NCI-H748 (cell line): ENCODE measurements around the gene IQSEC1.
A peak's percentile ranks its signal among the peaks of the same experiment; 100 is the strongest.

Experiments
- DNase-seq: peaks from one replicate; lab custom pipeline; 2025; ENCODE audit not compliant: unreplicated experiment; lab: John Stamatoyannopoulos, UW

IQSEC1 gene

DNA sequence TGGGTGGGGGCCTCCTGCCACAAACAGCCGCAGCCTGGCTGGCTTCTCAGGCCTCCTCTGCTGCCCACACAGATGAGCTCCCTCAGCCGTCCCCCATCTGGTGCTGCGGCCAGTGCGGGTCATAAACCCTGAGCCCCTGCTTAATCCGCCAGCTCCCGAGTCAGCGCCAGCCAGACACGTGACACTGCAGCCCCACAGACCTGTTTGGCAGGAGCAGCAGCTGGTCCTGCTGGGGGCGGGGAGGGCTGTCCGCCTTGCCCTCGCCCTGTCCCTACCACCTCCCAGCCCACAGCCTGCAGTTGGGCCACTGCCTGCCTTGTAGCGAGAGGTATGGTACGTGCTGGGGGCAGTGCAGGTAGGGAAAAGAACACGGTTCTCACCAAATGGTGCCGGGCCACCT lies 86.2 kb downstream of the IQSEC1 start:
- no peak for DNase-seq

DNA sequence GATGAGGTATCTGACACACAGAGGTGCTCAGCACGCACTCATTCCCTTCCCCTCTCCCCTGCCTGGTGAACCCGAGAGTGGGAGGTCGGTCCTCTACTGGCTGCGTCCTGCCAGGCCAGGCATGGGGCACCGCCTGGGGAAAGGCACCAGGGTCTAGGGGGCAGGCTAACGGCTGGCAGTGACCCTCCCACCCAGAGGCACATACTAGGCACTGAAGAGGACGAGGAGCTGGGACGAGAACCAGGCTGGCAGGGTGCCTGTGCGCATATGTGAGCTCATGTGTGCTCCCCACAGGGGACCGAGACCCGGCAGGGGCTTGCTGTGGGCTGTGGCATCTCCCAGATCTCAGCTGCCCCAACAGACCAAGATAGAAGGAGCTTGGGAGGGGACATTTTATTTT lies 86.7 kb downstream of the IQSEC1 start:
- DNase-seq = no peak

DNA sequence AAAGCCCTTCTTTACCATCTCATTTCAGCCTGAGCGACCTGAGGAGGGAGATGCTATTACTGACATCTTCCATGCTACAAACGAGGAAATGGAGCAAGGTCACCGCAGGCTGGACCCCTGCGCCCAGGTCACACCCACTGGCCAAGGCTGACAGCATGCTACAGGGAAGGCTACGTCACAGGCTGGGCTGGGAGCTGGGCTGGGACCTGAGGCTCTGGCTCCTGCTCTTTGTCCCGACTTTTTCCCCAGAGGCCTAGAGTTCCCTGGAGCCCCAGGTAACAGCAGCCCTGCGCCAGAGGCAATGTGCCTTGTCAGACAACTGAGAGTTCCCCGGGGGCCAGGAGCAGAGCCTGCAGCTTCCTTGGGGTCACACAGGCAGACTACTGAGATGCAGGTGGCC lies 87.2 kb downstream of the IQSEC1 start:
- no peak for DNase-seq

DNA sequence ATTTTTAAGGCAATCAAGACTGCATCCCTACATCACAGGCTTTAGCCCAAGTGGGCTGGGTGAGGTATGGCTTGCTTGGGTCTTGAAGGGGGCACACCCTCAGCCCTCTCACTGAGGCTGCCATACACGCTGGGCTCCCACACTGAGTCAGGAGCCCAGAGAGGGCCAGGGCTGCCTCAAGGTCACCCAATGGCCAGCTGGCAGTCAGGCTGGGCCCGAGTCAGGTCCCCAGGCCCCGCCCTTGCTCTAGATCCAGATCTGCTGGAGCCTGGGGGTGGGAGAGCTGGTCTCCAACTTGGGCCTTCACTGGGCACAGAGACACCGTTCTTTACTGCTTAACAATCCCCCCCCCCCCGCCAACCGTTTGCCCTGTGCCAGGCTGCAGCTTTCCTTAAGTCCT lies 88.1 kb downstream of the IQSEC1 start:
- no peak for DNase-seq

DNA sequence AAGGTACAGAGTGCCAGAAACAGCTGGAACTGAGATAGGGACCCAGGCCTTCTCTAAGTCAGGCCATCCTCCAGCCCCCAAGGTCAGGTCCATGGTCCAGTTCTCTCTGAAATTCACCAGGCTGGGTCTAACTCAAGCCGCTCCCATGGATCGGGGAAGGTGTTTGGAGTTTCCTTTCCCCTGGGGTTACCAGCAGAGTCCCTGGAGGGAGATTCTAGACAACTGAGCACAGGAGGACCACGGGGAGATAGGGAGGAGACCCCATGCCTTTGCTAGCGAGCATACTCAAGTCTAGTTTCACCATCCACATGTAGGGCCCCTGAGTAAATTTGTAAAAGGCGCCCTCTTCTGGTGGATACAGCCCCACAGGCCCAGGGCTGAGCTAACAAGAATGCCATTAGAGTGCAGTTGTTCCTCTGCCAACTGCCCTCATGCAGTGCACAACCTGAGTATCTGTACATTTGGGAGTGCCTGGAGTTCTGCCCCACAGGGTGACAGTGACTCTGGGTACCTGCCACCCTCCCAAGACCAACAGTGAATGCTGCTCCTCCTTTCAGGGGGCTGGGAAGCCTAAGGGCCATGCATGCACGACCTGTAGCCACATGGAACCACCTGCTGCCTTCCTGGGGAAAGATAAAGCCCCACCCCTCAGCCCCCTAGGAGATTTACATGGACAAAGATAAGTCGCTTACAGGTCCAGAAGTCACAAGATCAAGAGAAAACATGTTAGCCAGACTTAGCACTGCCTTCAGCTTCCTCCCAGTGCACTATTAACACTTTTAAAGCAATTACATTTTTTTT lies 89.0 kb downstream of the IQSEC1 start:
- DNase-seq = peak; percentile 33

DNA sequence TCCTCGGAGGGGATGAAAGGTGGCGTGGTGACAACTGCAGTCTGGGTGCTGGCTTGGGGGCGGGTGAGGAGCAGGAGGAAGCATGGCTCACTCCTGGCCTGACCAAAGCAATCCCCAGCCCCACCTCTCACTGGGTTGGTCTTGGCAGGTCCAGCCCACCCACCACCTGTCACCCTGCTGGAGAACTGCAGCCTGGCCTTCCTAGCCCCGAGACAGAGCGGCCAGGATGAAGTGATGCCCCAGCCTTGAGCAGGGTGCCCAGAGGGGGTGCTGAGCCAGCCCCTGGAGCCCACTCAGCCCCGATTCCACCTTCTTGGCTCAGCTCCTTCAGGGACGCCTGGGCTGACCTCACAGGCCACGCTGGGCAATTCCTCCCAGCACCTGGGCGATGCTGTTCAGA lies 89.9 kb downstream of the IQSEC1 start:
- DNase-seq = no peak

DNA sequence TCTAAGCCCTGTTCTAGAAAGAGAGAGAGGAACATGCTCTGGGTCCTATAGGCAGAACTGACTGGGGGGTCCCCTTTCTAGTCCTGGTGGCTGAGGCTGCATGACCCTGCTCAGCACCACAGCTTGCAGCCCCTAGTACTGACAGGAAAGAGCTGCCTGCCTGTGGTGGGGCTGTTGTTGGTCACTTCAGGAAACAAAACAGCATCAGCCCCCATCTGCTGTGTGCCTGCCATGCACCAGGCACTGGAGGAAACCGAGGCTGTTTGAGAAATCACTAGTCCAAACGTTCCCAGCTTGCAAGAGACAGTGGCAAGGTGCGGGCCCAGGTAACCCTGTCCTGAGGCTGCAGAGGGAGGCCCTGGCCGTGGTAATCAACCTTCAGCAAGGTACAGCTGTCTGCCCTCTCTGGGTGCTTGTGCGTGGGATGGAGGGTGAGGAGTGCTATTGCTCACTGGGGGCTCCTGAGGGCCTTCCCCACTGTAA lies 90.6 kb downstream of the IQSEC1 start:
- no peak for DNase-seq

DNA sequence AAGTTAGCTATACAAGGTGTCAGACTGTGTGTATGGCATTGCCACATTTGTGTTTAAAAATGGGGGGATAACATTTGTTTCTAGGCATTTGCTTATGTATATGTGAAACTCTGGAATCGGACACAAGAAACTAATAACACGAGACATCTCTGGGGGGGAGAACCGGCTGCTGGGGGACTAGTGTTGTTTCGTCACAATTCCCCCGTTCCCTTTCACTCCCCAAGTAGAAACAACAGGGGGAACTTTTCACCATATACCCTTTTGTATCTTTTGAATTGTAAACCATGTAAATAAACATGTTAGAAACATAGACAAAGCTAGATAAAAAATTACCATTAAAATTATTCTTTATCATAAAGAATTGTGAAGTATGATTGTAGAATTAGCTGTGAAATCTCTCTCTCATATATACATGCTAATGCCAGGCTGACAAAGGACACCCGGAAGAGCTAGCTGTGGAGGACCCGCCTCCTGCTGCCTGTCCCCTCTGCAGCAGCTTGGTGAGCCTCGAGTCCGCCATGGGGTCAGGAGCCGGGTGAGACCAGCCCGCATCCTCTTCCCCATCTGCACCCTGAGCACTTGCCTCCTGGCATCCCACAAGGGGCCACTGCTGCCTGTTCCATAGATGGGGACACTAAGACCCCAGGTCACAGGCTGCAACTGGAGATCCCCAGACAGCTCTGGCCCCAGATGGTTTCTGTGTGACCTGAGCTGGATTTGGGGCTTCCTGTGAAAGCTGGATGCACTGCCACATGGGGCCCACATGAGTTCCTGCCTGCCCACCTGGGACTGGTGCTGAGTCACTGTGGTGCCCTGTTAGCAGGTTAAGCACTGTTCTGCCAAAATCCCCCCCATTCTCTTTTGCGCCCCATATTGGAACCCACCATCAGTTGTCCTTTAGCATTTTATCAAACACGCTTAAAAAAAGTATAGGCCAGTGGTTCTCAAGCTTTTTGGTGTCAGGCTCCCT lies 91.6 kb downstream of the IQSEC1 start:
- DNase-seq = no peak

DNA sequence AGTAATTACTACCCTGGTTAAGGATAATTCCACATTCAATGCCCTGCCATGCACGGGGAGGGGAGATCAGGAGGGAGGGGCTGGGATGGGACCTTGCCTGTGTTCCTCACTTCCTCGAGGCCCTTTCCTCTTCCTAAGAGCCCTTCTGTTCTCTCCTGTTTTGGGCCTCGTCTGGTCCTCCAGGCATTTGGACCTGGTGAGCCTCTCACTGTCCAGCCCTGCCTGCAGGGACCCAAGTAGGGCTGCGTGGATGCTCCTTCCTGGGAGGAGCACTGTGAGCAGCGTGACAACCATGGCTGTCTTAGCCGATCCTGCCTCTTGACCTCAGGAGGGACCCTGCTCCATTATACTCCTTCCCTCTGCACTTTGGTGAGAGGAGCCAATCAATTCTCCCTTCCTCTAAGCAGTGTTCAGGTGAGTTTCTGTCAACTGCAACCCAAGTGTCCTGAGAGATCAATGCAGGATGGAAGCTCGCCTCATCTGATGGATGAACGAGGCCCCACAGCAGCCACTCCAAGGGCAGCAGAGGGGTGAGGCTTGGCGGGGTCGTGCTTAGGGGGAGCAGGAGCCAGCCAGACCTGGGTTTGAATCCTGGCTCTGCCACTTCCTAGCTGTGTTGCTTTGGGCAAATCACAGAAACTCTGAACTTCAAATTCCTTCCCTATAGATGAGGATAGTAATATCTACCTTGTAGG lies 92.5 kb downstream of the IQSEC1 start:
- DNase-seq = no peak

DNA sequence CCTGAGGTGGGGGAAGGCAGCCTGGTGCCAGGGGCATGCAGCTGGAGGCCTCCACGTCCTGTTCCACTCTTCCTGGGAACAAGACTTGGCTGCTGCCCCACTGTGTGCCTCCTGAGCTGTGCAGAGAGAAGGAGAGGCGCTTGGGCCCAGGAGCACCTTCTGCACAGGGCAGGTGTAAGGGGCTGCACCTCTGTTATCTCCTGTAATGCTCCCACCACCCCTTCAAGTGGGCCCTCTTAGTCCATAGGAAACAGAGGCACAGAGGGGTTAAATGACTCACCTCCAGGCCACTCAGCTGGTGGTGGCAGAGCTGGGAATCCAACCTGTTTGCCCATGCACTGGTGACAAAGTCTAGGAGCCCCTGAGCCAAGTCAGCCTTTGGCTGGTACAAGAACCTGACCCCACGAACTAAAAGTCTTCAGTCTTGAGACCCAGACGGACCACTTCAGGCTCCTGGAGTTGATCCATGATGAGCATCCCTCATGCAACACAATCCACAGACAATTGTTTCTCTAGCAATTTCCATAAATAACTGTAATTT lies 93.2 kb downstream of the IQSEC1 start:
- no peak for DNase-seq

DNA sequence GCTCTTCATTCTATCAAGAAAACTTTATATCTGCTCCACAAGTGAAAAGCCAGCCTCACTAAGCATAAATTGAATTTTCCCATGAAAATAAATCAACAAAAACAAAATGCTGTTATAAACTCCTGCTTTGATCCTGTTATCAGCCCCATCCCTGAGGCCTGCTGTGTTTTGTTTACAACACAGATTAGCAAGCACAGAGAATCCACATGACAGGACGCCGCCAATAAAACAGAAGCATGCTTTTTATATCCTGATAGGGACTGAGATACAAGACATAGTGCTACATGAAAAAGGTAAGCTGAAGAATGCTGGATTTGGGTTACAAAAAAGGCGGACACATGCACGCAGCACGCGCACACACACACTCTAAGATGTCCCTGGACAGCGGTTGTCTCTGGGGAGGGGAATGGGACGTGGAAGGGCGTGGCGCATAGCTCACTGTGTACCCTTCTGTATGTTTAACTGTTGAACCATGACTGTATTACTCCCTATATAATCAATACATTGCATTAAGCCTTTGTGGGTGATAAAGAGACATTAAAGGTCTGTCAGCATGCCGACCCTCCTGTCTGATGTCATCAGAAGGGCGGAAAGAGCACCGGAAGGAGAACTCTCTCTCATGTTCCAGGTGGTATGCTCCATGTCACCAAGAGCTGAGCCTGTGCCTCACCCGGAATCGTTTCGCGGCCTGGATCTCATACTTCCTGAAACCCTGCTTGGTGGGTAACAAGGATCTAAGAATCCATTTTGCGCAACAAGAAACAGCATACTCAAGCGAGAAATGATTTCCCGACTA lies 93.9 kb downstream of the IQSEC1 start:
- DNase-seq = no peak

DNA sequence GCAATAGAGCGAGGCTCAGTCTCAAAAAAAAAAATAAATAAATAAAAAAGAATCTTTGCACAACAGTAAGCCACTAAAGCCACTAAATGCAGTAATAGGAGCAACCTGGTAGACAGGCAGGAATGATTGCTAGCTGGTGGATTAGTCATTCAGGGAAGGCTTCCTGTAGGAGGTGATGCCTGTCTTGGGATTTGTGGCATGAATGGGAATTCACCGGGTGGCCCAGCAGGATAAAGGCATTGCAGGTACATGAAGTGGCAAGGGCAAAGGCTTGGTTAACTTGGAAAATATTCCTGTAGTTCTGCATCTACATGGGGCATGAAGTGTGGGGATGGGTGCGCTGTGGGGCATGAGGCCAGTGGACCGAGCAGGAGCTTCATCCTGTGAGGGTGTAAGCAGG lies 94.5 kb downstream of the IQSEC1 start:
- no peak for DNase-seq

DNA sequence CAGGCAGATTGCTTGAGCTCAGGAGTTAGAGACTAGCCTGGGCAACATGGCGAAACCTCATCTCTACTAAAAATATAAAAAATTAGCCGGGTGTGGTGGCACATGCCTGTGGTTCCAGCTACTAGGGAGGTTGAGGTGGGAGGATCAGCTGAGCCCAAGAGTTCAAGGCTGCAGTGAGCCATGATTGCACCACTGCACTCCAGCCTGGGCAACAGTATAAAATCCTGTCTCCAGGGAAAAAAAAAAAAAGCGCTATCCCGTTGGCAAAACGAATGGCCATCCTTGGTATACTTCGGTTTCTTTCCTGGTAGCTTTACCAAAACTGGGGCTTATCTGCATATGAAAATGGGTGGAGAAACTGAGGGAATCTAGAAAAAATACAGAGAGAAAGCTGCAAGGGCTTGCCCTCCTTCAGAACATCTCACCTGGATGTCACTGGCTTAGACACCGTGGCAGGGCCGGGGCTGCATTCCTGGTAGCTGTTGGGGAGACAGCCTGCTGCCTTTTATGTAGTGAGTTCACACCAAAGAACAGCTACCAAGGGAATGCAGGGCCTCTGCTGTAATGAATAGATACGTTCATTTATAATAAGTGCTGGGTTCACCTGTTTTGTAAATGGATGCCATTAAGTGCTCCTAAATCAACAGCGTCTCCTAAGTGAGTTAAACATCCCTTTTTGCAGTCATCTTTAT lies 96.0 kb downstream of the IQSEC1 start:
- peak; percentile 50 for DNase-seq

DNA sequence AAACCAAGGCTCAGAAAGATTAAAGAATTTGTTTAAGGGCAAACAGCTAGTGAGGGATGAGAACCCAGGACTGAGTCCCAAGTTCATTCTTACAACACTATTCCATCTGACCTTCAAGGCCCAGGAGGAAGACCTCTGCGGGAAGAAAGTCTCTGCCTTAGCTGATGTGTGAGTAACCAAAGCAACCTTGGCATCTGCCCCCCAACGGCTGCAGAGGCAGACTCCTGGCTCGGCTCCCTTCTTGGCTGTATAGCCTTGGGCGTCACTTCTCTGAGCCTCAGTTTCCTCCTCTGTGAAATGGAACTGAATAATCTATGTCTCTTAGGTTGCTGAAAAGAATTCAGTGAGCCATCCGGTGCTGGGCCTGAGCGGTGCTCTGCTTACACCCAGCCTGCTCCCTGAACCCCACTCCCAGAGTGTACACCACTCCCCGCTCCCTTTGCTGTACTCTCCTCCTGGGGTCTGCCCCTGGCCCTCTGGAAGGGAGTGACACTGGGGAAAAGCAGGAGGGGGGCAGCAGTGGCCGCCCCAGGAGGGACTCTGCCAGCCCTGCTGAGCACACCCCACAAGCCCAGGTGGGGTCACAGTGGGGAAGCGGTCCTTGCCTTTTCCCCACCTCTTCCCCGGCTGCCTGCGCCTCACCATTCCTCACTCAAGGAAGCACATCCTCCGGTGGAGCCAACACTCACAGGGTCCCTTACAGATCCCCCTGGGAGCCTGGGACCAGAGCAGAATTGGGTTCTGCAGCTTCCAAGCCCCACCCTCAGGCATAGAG lies 97.3 kb downstream of the IQSEC1 start:
- DNase-seq = no peak

DNA sequence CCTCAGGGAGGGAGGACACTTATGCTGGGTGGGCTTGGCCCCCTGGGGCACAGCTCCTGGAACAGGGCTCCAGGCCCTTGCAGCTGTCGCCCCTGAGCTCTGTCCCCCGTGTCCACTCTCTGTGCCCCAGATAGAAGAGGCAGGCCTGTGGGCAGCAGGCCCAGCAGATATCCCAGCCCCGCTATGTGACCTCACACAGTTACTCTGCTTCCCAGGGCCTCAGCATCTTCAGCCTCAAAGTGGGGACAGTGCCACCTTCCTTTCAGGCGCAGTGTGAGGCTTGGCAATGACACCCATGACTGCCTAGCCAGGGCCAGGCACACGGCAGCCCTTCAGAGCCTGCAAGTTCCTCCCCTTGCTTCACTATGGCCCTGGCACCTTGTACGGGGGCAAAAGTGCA lies 98.4 kb downstream of the IQSEC1 start:
- no peak for DNase-seq

DNA sequence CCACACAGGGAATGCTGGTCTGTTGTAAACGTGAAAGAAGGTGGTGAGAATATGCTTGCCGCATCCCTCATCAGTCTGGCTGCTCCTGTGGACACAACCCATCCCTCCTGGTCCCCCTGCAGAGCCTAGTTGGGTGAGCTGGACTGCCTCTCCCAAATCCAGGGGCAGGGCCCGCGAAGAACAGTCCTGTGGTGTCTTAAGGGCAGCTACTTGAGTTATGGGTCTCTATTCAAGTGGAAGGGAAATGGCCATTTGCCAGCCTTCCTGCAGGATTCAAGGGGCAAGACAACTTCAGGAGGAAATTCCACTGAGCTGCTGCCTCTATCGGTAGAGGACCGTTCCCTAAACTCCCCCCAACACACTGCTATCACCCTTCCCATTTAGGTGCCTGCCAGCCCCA lies 98.9 kb downstream of the IQSEC1 start:
- DNase-seq = no peak

DNA sequence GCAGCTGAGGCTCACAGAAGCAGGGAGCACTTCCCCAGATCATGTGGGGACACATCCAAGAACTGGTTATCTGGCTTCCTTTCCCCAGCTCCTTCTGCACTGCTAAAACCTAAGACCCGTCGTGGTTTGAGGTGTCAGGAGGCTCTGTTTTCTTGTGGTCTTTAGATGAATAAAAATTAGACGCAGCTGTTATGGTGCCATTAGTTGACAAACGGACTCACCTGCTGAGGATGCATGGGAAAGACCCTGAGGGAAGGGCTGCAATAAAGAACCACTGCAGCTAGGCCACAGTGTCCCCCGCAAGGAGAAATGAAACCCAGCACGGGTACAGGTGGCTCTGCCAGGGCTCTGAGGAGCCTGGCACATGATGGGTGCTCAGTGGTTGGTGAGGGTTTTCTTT lies 99.4 kb downstream of the IQSEC1 start:
- no peak for DNase-seq

DNA sequence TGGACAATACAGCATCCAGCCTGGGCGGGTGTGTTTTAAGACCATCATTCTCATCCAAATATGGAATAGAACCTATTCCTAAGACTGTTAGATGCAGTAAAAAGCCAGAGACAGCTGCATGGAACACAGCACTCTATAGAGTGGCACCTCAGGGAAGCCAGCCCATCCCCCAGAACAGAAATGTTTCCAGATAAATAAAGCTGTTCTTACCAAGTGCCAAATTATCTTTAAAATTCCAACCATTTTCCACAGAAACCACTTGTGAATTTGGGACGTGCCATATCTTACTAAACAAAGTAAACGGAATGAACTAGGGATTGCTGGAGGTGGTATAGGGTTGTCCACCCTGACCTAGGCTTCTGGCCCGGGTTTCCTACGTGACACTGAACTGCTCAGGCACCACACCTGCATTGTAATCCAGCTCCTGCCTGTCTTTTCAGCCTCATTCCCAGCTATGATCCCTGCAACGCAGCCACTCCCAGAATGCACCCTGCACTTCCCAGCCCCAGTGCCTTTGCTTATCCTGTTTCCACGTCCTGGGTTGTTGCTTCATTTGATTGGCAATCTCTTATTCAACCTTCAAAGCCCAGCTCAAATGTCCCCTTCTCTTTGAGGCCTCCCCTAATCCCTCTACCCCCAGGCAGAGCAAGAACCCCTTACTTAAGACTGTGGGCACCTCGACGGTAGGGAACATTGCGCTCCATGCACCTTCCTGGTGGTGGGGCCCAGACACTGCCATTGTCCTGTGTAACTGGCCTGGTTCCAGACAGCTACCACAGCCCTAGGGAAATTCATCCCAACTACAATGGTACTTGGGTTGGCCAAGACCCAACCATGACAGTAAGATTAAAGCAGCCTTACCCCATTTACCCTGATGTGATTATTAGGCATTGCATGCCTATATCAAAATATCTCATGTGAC lies 100.2 kb downstream of the IQSEC1 start:
- DNase-seq = no peak
